GM23248 (cell line): ENCODE measurements around the gene CSPG5. TPM values are rescaled to one million over a fixed set of nuclear protein-coding genes. Genes with fewer than 3 reads are reported as not detected.

Source experiments
- DNase-seq: peaks from one replicate; pipeline ENCODE4 v3.0.0-alpha.2; 2015
- H2AFZ ChIP-seq: fragments of 200-600 bp; sonication (generic); 2 replicates; pipeline ENCODE4 v1.6.1; 2016; ENCODE audit warnings: antibody characterized with exemption
- H3F3A ChIP-seq: fragments of 200-600 bp; sonication (generic); 2 replicates; pipeline ENCODE4 v1.6.1; 2016; ENCODE audit warnings: mild to moderate bottlenecking, antibody characterized with exemption, mixed run types; ENCODE audit not compliant: insufficient read depth
- H3K27ac ChIP-seq: fragments of 200-600 bp; sonication (generic); 2 replicates; pipeline ENCODE4 v1.5.1; 2016; ENCODE audit warnings: mild to moderate bottlenecking
- H3K27me3 ChIP-seq: fragments of 200-600 bp; sonication (generic); replicated peaks from 2 replicates; pipeline ENCODE4 v1.6.1; 2016; ENCODE audit warnings: mild to moderate bottlenecking; ENCODE audit not compliant: insufficient read depth
- H3K36me3 ChIP-seq: fragments of 200-600 bp; sonication (generic); 2 replicates; pipeline ENCODE4 v1.6.1; 2016; ENCODE audit warnings: low read depth, mild to moderate bottlenecking
- H3K4me1 ChIP-seq: fragments of 200-600 bp; sonication (generic); 2 replicates; pipeline ENCODE4 v1.6.1; 2016; ENCODE audit warnings: mild to moderate bottlenecking; ENCODE audit not compliant: insufficient read depth
- H3K4me2 ChIP-seq: fragments of 200-600 bp; sonication (generic); one replicate; pipeline ENCODE4 v1.6.1; 2016; ENCODE audit warnings: mild to moderate bottlenecking; ENCODE audit not compliant: unreplicated experiment
- H3K4me3 ChIP-seq: fragments of 200-600 bp; sonication (generic); 2 replicates; pipeline ENCODE4 v1.5.1; 2016; ENCODE audit warnings: mild to moderate bottlenecking
- H3K79me2 ChIP-seq: fragments of 200-600 bp; sonication (generic); 2 replicates; pipeline ENCODE4 v1.6.1; 2016; ENCODE audit warnings: mild to moderate bottlenecking; ENCODE audit not compliant: insufficient read depth
- H3K9ac ChIP-seq: fragments of 200-600 bp; sonication (generic); 2 replicates; pipeline ENCODE4 v1.6.1; 2016; ENCODE audit warnings: mild to moderate bottlenecking
- H3K9me2 ChIP-seq: fragments of 200-600 bp; sonication (generic); 2 replicates; pipeline ENCODE4 v1.6.1; 2016; ENCODE audit warnings: mixed run types, mild to moderate bottlenecking, moderate library complexity; ENCODE audit not compliant: insufficient read depth
- H3K9me3 ChIP-seq: fragments of 200-600 bp; sonication (generic); one replicate; pipeline ENCODE4 v1.6.1; 2017; ENCODE audit warnings: low read depth
- H4K20me1 ChIP-seq: fragments of 200-600 bp; sonication (generic); 2 replicates; pipeline ENCODE4 v1.6.0; 2016; ENCODE audit not compliant: insufficient read depth
- EZH2 ChIP-seq: fragments of 200-600 bp; sonication (generic); IDR thresholded peaks from 2 replicates; pipeline ENCODE4 v1.6.1; 2018; ENCODE audit warnings: antibody characterized with exemption, mild to moderate bottlenecking; ENCODE audit not compliant: insufficient read depth, poor library complexity, severe bottlenecking
- EZH2phosphoT487 ChIP-seq: fragments of 200-600 bp; sonication (generic); IDR thresholded peaks from 2 replicates; pipeline ENCODE4 v1.6.1; 2018; ENCODE audit warnings: antibody characterized with exemption, moderate library complexity, mild to moderate bottlenecking, low read depth; ENCODE audit not compliant: insufficient read depth
- WGBS, 2 experiments: methylation state at CpG; one replicate each; pipeline ENCODE4 v1.1.6; 2015 to 2017; ENCODE audit warnings: low lambda C conversion rate in 2 of 2, low coverage in 1 of 2; ENCODE audit errors: missing lambda C conversion rate in 2 of 2; 5-methylcytosine and 5-hydroxymethylcytosine counted together
- in situ Hi-C: fragments of 300-500 bp; cut with MboI; formaldehyde crosslinking; loops from 2 replicates; pipeline ENCODE4 v1.15.0; 2020
- polyA plus RNA-seq: library from polyadenylated mRNA; unstranded; fragments of >200 nt; fragmentation: Nextera tagmentation; extraction: Ambion mirVana; gene quantifications from 2 replicates; pipeline ENCODE4 v1.2.1, GENCODE V29; 2016
- total RNA-seq: library from RNA; depleted of rRNA; stranded (reverse); fragments of >200 nt; shearing (Covaris generic); gene quantifications from 2 replicates; pipeline ENCODE4 v1.2.3, GENCODE V29; 2014

CSPG5 gene
- total and polyA plus RNA-seq, 2 experiments from 2014 or later: 0.54 TPM; not detected in 1

- Histone ChIP-seq H3K4me1 (peaks cover 16% of the 10 kb centered on the region), H3F3A (peaks cover 23% of the 10 kb centered on the region; the same call in 1 of the 2 replicates), H3K27ac (peak overlapping the region; percentile 25; the same call in 1 of the 2 replicates), H3K9ac (no peak overlapping the region), H3K9me2 (no peaks in the 10 kb centered on the region), H3K79me2 (no peaks in the 10 kb centered on the region), H4K20me1 (0 out of 2 replicates have a peak, but pooled peaks cover 4% of the 10 kb centered on the region), H3K4me3 (no peak overlapping the region), H3K36me3 (peaks cover 38% of the 10 kb centered on the region), H2AFZ (no peak overlapping the region), H3K27me3 (no peaks in the 10 kb centered on the region), H3K9me3 (no peaks in the 10 kb centered on the region), H3K4me2 (no peak overlapping the region)
- peak; percentile 56 for DNase-seq
- TF ChIP-seq EZH2 (no peak), EZH2phosphoT487 (no peak)
- 65 to 72% methylated on average over 5 of the region's 5 CpGs for WGBS, 2 experiments
- in situ Hi-C loops: no loop called here
Observed at GRCh38 chr3:47617086-47618010, 38.7 kb upstream of the CSPG5 start.

GRCh38 chr3:47614788-47615187, 36.1 kb upstream of the CSPG5 start:
- Histone ChIP-seq H4K20me1 (0 out of 2 replicates have a peak, but pooled peaks cover 4% of the 10 kb centered on the region), H3F3A (peaks cover 37% of the 10 kb centered on the region), H2AFZ (no peak overlapping the region), H3K4me2 (no peak overlapping the region), H3K27me3 (no peaks in the 10 kb centered on the region), H3K79me2 (no peaks in the 10 kb centered on the region), H3K36me3 (peaks cover 38% of the 10 kb centered on the region), H3K9me3 (no peaks in the 10 kb centered on the region), H3K9me2 (no peaks in the 10 kb centered on the region), H3K4me1 (peaks cover 27% of the 10 kb centered on the region), H3K27ac (no peak overlapping the region), H3K9ac (no peak overlapping the region), H3K4me3 (no peak overlapping the region)
- DNase-seq: no peak
- TF ChIP-seq EZH2: no peak
- TF ChIP-seq EZH2phosphoT487: no peak
- 94 to 95% methylated on average over 2 of the region's 2 CpGs for WGBS, 2 experiments
- in situ Hi-C loops: no loop called here

GRCh38 chr3:47613722-47614121, 35.1 kb upstream of the CSPG5 start:
- no peaks in the 10 kb centered on the region for H3K9me2 ChIP-seq
- H3K79me2 ChIP-seq: no peaks in the 10 kb centered on the region
- no peak for TF ChIP-seq EZH2phosphoT487
- no peak for TF ChIP-seq EZH2
- in situ Hi-C loops: no loop called here
- DNase-seq: no peak
- no peak overlapping the region for H3K4me2 ChIP-seq
- 98% methylated on average over 4 of the region's 4 CpGs for WGBS, 2 experiments
- H3K9me3 ChIP-seq: no peaks in the 10 kb centered on the region
- no peak overlapping the region for H3K4me3 ChIP-seq
- H4K20me1 ChIP-seq: 0 out of 2 replicates have a peak, but pooled peaks cover 4% of the 10 kb centered on the region
- no peak overlapping the region for H3K9ac ChIP-seq
- no peak overlapping the region for H2AFZ ChIP-seq
- H3K4me1 ChIP-seq: peaks cover 27% of the 10 kb centered on the region
- H3F3A ChIP-seq: peaks cover 37% of the 10 kb centered on the region
- peaks cover 42% of the 10 kb centered on the region for H3K36me3 ChIP-seq
- no peaks in the 10 kb centered on the region for H3K27me3 ChIP-seq
- no peak overlapping the region for H3K27ac ChIP-seq

- H3K27me3 ChIP-seq: no peaks in the 10 kb centered on the region
- 94 to 100% methylated on average over 2 of the region's 2 CpGs for WGBS, 2 experiments
- H3K9me3 ChIP-seq: no peaks in the 10 kb centered on the region
- peaks cover 33% of the 10 kb centered on the region for H3F3A ChIP-seq
- no peak overlapping the region for H3K4me3 ChIP-seq
- TF ChIP-seq EZH2 (no peak), EZH2phosphoT487 (no peak)
- no peaks in the 10 kb centered on the region for H3K79me2 ChIP-seq
- no peak overlapping the region for H3K27ac ChIP-seq
- no peaks in the 10 kb centered on the region for H3K9me2 ChIP-seq
- no peak overlapping the region for H2AFZ ChIP-seq
- no peak overlapping the region for H3K9ac ChIP-seq
- peaks cover 26% of the 10 kb centered on the region for H3K4me1 ChIP-seq
- no peak overlapping the region for H3K4me2 ChIP-seq
- DNase-seq: no peak
- in situ Hi-C loops: no loop called here
- H4K20me1 ChIP-seq: 0 out of 2 replicates have a peak, but pooled peaks cover 2% of the 10 kb centered on the region
- H3K36me3 ChIP-seq: peaks cover 46% of the 10 kb centered on the region
Observed at GRCh38 chr3:47612879-47613278, 34.2 kb upstream of the CSPG5 start.
